CD4-positive, alpha-beta T cell treated with Interleukin-2 at 100 ng/mL for 4 hours (primary cell): ENCODE data around the gene STAM2.
"Not testable (repeated sequence)": the region's sequence is repeated elsewhere in the genome, so short reads cannot be mapped to it uniquely, and the experiment has no call there.

Experiments used
- DNase-seq: peaks from one replicate; pipeline ENCODE4 v3.0.0-alpha.2; 2020; ENCODE audit warnings: low spot score

STAM2 gene

DNA sequence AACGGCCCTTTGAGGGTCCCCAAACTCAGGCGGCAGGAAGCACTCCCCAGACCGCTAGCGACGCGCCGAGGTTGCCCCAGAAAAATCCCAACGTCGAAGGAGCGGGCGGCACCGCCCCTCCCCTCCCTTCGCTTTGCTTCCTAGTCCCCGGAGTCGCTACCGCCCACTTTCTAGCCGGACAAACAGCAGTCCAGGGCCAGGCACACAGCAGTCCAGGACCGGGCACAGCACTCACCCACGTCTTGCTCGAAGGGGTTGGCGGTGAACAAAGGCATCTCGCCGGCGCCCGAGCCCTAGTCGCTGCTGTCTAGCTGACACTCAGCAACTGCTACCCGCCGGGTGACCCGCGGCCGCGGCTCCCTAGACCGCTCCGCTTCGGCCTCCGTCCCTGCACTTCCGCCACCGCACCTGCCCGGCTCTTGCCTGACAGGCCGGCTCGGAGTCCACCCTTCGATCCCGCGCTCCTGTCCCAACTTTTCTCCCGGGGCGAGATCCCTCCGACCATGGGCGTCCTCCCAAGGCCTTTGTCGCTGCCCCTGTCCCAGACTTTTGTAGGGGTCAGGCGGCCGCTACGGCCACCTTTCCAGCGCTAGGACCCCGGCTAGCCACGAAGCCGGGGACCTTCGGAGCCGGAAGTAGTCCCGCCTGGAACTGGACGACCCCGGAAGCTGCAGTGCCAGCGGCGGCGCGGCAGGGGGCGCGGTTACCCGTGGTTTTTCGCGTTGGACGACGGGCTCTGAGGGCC lies at the start of gene STAM2:
Gene STAM2 (minus strand): TSS at position 396 of the 745 bp plus-strand sequence. CDS start 121 bp downstream, at position 275.
- DNase-seq: peak; percentile 95

DNA sequence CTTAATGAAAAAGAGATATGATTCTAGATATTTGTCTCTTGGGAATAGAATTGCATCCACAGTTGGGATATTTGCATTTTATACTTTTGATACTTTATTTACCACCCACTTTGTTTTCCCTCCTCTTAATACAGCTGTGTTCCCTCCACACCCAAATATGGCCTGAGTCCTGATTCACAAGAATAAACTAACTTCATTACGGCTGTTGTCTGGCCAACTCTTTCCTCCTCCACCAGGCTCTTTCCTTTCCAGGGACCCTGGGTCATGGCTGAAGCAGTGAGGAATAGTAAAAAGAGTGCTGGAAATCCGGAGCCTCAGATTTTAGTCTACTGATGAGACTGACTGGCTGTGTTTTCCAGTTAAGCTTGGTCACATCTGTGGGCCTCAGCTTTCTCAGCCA lies 48.4 kb upstream of the STAM2 start:
- DNase-seq: no peak

DNA sequence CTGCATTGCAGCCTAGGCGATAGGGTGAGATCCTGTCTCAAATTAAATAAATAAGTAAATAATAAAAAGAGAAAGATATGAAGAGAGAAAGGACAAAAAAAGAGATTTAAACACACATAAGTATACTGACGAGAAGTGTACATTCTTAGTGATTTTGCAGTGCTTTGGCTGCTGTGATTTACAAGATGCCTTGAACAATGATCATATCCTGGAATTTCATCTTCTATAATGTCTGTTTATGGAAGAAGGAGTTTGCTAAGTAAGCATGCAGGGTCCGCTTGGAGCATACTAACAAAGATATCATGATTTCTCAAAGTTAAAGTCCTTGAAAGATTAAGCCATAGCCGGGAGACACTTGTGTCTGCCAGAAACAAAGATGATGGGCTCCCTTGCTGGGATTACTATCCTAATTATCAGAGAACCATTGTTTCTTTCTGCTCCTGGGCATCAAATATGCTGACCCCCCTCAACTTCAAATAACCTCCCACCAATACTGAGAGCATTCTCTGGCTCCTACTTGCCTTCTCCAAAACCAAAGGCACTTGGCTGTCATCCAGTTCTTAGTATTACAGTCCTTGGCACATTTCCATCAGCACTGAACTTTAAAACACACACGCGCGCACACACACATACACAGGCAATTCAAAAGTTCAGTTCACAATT lies 47.5 kb upstream of the STAM2 start:
- no peak for DNase-seq

DNA sequence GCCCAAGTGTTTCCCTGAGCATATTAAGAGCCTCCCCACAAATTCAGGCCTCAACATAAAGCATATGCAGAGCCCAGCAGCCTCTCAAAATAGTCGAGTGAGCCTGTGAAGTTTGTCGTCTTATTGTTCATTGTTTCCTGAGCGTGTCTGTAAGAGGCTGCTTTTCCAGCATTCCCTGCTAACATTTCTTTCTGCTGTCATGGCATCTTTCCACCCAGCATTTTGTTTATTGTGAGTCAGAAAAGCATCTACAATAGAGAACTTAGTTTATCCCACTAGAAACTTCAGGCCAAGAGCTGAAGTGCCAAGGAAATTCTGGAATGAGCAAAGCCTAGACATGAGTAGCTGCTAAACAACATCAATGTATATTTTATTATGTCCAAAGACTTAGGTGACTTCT lies 46.3 kb upstream of the STAM2 start:
- DNase-seq: no peak

DNA sequence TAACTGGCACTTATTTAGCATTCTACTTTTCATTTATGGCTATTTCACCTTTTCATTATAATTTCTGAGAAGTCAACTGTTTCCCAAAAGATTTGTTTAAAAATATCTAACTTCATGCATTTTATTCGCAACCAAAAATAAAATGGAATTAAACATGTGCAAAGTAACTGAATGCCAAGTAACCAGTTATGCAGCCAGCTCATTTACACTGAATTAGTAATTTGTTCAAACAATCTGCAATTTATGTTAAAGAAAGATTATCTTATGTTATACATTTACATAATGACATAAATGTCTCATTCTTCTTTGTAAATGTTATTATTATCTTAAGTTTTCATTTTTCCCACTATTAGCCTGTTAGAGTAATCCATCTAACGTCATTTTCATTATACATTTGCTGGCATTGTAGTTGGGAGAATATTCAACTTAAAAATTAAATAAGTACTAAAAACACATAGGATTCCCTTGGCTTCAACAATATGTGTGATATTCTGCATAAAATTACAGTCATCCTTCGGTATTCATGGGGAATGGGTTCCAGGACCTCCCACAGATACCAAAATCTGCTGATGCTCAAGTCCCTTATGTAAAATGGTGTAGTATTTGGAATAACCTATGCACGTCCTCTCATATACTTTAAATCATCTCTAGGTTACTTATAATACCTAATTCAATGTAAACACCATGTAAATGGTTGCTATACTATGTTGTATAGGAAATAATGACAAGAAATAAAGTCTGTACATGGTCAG lies 43.7 kb upstream of the STAM2 start:
- no peak for DNase-seq

DNA sequence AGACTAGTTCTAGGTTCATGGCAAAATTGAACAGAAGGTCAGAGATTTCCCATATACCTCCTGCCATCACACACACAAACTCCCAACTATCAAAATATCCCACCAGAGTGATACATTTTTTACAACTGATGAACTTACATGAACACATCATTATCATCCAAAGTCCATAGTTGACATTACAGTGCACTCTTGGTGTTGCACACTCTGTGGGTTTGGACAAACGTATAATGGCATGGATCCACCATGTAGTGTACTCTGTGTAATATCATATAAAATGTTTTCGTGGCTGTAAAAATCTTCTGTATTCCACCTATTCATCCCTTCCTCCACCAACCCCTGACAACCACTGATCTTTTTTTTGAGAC lies 25.9 kb upstream of the STAM2 start:
- DNase-seq: no peak

DNA sequence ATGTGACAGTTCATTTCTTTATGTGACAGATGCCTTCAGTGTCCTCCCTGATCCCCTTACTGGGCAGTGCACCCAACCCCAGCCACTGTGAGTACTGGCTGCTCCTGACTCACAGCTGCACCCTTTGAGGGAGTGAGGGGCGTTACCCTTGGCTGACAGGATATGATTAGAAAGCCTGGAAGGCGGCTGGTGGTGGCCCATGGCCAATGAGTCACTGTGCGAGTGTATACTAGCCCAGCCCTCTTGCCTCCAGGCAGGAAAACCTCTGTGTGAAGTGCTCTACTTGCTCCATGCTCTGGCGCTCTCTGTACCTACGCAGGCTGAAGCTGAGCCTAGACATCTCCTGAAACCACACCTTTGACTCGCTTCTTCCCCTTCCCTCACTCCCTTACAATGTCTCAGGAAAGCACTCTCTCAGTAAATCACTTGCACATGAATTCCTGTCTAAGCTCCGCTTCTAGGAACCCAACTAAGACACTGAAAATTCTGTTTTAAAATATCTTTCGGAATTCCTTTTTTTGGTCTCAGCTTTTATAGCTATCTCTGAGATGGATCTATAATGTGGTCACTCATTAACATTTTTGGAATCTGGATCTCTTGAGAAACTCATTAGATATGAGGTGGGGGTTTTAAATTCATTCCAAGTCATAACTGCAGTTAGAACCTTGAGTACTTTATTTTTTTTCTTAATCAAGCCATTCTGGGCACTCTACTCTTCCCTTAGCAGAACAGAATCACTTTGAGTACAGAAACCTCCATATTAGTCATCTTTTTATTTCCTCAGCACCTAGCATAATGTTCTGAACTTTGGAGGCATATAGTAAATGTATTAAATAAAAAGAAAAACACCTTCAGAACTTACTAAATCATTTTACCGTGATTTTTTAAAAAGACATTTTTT lies 25.3 kb upstream of the STAM2 start:
- no peak for DNase-seq

DNA sequence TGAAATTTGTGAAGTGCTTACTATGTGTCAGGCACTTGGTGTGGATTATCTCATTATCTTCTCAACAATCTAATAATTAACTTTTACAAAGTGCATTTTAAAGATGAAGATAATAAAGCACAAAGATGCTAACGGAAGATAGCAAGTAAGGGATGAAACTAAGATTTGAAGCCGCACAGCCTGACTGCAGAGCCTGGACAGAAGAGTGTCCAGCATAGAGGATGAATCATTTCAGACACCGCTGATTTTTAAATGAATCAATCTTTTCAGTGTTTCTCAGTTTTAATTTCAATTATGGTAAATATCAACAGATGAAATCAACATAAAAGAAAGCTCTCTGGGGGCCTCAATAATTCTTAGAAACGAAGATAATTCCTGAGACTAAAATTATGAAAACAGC lies 24.5 kb upstream of the STAM2 start:
- no peak for DNase-seq

DNA sequence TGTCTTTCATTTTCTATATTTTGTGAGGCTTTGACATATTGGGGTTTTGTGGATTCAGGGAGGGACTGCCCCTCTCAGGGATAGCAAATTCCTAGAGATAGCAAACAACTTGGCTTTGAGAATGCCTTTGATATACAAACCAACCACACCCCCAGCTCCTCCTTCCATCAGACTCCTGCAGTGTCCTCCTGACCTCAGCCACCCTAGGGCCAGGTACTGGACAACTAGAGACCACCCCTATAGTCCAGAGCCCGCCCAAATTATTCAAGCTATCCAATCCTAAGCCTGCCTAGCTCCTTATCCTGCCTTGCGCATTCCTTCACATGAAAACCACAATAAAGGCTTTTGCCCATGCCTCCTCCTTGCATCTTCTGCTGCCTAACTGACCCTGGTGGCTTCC lies 22.9 kb upstream of the STAM2 start:
- DNase-seq: no peak

DNA sequence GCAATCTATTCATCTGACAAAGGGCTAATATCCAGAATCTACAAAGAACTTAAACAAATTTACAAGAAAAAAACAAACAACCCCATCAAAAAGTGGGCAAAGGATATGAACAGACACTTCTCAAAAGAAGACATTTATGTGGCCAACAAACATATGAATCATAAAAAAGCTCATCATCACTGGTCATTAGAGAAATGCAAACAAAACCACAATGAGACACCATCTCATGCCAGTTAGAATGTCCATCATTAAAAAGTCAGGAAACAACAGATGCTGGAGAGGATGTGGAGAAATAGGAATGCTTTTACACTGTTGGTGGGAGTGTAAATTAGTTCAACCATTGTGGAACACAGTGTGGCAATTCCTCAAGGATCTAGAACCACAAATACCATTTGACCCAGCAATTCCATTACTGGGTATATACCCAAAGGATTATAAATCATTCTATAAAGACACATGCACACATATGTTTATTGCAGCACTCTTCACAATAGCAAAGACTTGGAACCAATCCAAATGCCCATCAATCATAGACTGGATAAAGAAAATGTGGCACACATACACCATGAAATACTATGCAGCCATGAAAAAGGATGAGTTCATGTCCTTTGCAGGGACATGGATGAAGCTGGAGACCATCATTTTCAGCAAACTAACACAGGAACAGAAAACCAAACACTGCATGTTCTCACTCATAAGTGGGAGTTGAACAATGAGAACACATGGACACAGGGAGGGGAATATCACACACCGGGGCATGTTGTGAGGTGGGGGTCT lies 22.1 kb upstream of the STAM2 start:
- not testable (repeated sequence) for DNase-seq

DNA sequence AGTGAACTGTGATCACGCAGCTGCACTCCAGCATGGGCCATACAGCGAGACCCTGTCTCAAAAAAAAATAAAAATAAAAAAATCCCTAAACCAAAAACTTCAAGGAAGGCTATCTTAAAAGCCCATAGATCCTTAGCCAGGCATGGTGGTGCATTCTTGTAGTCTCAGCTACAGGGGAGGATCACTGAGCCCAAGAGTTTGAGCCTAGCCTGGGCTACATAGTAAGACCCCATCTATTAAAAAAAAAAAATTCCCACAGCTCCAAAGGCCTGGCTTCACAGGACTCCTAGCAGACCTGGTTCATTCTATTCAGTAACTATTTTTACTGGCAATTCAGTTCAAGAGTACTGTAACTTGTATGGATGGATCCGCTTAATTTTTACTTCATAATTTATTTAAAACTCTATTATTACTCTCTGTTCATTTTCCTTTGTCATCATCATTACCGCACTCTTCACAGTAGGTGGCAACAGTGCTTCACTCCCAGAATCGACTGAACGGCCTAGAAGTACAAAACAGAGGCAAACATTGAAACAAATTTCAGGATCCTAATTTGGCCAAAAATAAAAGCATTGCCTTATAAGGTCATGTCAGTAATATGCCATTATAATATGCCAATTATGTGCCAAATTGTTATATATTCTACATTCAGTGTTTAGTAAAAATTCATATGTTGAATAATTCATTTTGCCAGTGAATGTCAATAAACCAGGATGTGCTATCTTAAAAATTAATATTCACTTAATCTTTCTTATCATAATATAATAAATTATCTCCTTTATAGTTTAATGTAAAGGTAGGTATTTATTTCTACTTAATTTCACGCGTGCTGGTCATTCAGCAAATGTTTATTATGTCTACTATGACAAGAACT lies 14.3 kb upstream of the STAM2 start:
- DNase-seq: peak; percentile 14

DNA sequence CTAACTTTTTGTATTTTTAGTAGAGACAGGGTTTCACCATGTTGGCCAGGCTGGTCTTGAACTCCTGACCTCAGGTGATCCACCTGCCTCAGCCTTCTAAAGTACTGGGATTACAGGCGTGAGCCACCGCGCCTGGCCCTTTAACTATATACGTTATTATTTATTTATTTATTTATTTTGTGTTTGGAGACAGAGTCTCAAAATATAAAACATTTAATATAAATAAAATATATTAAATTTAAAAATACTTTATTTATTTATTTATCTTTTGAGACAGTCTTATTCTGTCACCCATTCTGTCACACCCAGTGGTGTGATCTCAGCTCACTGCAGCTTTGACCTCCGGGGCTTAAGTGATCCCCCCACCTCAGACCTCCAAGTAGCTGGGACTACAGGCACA lies 11.2 kb upstream of the STAM2 start:
- DNase-seq: not testable (repeated sequence)

DNA sequence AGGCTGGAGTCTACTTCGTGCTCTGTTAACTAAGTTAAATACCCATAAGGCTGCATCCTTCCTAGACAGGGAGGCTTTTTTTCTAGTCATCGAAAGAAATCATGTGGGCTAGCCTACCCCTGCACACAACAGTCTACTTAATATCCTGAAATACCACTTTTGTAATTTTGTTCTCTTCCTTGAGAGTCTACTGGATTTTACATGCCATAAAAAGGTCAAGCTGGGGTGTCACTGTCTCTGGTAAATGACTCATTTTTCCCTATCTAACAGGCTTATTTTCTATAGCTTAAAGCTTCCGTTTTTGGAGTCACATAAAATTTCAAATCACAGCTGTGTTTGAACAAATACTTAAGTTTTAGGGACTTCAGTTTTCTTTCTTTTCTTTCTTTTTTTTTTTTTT lies 10.7 kb upstream of the STAM2 start:
- DNase-seq: no peak

DNA sequence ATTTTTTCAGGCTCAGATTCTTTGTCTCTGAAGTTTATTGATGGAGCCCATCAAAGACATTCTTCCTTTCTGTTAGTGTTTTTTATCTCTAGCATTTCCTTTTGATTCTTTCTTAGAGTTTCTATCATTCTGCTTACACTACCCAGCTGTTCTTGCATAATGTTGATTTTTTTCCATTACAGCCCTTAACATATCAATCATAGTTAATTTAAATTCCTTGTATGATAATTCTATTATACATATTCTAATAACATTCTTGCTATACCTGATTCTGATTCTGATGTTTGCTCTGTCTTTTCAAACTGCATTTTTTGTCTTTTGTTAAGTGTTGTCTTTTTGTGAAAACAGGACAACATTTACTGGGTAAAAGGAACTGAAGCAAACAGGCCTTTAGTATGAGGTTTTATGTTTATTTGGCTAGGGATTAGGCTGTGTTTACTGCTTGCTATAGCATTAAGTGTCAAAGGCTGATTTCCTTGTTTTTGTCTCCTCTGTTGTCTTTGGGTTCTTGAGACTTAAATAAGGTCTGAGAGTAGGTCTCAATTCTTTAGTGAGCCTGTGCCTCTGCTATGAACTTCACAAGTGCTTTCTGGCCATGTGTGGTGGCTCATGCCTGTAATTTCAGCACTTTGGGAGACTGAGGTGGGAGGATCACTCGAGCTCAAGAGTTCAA lies 8.0 kb upstream of the STAM2 start:
- no peak for DNase-seq

DNA sequence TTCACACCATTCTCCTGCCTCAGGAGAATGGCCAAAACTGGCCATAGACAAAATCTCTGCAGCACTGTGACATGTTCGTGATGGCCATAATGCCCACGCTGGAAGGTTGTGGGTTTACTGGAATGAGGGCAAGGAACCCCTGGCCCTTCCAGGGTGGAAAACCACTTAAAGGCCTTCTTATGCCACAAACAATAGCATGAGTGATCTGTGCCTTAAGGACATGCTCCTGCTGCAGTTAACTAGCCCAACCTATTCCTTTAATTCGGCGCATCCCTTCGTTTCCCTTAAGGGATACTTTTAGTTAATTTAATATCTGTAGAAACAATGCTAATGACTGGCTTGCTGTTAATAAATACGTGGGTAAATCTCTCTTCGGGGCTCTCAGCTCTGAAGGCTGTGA lies 2.1 kb upstream of the STAM2 start:
- DNase-seq: not testable (repeated sequence)

DNA sequence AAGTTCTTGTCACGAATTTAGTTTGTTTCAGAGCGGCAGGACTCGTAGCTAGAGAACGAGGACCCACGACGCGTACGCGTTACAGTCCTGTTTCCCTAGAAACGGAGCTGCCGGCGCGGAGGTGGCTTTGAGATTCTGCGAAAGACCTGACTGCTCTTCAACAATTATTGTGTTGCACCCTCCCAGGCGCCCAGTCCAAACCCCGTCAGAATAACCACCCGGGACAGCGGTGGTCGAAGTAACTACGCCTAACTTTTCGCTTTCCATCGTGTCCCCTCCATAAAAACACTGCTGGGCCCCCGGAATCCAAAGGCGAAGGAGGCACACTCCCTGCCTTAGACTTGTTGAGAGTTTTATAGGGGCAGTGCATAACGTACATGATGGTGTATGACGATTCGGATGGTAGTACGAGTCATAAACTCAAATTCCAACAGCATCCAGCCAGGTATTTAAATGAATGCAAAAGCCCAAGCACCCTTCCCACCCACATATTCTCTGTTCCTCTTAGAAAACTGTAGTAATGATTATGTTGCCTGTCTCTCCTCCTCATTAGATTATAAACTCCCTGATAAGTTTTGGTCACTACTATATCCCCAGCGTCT lies 651 bp upstream of the STAM2 start:
- DNase-seq: no peak

DNA sequence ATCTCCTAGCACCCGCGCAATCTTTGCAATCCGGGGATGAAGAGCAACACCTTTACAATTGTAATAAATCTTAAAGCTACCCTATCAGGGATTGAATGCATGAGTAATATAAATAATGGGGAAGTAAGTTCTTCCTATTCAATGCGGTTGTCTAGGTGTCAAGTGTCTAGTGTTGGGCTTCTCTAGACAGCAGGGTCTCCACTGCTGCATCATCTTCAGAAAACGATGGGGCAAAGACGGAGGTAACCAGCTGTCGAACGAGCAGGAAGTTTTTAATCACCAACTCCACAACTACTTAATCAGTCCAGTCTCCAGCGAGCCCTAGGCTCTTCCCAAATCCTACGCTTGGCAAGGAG lies 573 bp downstream of the STAM2 start:
- no peak for DNase-seq

DNA sequence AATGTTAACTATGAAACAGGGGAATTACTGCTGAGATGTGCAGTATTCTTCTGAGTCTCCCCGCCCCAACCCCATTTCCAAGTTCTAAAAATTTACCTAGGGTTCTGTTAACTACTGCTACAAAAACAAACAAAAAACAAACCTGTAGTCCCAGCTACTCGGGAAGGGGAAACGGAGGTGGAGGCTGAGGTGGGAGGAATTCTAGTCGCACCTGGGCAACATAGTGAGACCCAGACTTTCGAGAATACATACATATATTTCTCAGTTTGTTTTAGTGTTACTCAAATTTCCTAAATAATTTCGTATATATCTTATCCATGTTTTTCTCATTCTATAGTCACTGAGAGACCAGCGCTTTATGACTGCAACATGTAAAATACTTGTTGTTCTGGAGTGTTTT lies 989 bp downstream of the STAM2 start:
- no peak for DNase-seq

DNA sequence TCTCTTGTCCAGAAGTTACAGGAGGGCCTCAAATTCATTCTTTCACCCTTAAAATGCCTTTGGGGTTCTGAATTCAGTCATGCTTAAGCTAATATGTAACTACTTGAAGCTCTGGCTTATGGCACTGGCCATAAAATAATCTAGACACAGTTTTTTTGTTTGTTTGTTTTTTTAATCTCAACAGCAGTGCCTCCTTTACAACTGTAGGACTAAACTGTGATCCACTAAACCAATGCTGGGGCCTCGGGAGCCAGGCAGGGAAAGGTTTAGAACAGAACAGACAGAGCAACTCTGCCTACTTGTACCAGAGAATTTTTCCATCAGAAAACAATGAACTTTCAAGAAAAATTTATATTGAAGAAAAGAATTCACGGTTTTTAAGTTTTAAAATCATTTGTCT lies 1.7 kb downstream of the STAM2 start:
- no peak for DNase-seq
